Brain pericyte (primary cell): ENCODE measurements around the gene MFSD11.
"Not testable (repeated sequence)": the region's sequence is repeated elsewhere in the genome, so short reads cannot be mapped to it uniquely, and the experiment has no call there.

Experiments
- DNase-seq: peaks from one replicate; pipeline ENCODE4 v3.0.0-alpha.2; 2012; ENCODE audit warnings: low read depth, low spot score

Gene MFSD11

DNA sequence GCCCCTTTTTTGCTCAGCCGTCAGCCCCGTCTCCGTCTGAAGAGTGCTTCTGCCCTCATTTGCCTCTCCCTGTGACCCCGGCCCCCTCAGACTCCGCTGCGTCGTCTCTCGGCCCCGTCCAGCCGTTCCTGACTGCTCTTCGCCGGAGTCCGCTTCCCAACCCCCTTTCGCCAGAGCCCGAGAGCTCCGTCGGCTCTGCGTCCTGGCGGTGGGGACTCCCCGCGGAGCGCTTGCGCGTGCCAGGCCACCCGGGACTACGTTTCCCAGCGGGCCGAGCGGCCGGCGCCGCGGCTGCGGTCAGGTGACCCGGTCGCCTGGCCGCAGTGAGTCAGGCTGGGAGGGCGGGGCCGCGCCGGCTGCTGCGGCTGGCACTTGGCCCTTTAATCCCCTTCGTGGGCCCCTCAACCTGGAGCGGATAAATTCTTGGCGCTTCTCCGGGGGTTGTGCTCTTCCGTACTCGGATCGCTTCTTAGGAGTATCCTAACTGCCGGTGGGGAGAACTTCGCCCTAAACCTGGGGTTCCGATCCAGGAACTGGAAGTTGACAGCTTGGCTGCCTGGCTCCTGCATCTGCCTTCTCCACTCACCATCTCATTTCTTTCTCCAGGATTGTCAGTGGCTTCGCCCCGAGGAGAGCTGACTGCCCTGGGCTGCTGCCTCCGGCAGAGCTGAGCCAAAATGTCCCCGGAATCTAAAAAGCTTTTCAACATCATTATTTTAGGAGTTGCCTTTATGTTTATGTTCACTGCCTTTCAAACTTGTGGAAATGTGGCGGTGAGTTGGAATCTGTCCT, at the start of gene MFSD11:
TSS of gene MFSD11 (plus strand) at position 444 of the 792 bp plus-strand sequence. CDS start at position 678, 234 bp downstream.
- DNase-seq, result peak; percentile 89

DNA sequence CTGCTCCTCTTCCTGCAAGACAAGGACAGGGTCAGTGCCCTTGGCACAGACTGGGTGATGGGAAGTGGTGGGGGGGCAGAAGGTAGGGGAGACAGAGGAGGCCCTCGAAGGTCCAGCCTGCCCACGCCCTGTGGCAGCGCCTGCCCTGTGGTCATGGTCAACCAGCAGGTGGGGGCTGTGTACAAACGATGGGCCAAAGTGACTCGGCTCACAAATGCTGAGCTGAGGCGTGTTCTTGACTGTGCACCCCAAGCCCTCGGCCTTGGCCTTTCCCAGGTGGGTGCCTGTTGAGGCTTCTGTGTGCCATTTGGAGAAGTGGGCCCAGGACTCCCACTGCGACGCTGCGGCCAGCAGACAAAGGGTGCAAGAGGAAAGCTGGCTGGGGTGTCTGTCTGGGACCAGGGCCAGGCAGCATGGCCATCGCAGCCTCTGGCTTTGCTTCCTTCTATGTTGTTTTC, 49.7 kb upstream of the MFSD11 start:
- DNase-seq, result no peak

DNA sequence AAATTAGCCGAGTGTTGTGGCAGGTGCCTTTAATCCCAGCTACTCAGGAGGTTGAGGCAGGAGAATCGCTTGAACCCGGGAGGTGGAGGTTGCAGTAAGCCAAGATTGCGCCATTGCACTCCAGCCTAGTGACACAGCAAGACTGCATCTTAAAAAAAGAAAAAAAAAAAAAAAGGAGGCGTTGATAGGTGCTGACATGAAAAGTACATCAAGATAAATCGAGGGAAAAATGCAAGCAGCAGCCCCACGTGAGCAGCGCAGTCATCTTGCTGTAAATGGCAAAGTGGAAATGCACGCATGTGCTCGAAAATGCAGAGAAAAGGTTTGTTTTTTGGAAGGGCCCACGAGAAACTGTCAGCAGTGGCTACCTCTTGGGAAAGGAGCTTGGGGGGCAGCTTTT, 48.1 kb upstream of the MFSD11 start:
- DNase-seq, result no peak

DNA sequence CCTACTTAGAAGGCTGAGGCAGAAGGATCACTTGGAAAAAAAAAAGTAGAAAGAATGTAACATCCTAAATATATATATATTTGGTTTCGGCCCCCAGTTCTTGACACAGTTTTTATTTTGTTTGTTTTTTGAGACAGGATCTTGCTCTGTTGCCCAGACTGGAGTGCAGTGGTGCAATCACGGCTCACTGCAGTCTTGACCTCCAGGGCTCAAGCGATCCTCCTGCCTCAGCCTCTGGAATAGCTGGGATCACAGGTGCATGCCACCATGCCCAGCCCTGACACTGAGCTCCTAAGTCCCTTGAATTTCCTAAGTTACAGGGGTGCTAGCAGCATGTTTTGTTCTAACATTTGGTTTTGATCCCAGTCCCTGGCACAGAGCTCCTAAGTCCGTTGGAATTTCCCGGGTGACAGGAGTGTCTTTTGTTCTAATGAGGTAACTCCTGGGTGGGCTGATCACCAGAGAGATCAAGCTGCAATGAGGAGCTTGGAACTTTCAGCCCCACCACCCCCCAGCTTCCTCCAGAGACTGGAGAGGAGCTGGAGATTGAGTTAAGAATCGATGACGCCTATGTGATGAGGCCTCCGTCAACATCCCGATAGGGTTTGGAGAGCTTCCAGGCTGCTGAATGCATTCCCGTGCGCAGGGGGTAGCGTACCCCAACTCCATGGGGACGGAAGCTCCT, 47.2 kb upstream of the MFSD11 start:
- no peak for DNase-seq

DNA sequence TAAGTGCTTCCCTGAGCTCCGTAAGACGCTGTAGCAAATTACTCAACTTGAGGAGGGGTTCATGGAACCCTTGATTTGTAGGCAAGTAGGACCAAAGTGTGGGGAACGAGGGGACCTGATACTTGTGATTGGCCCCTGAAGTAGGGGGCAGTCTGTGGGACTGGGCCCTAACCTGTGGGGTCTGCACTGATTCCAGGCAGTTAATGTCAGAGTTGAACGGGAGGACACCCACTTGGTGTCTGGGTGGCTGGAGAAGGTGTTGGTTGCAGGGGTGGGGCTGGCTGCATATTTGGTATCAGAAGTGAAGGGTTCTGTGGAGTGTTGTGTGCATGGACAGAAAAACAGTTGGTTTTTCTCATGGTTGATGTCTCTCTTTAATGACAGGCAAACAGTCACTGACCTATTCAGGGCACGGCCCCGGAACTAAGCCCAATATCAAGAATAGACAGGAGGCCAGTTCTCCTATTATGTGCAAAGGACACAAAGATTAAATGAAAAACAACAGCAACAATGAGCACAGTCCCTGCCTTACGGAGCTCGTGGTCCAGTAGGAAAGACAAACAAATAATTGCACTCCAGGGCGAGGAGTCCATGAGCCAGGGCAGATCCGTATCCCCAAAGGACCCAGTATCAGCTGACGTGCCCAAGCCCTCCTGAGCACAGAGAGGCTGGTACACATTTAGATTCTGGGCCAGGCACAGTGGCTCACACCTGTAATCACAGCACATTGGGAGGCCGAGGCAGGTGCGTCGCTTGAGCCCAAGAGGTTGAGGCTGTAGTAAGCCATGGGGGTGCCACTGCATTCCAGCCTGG, 46.3 kb upstream of the MFSD11 start:
- no peak for DNase-seq

DNA sequence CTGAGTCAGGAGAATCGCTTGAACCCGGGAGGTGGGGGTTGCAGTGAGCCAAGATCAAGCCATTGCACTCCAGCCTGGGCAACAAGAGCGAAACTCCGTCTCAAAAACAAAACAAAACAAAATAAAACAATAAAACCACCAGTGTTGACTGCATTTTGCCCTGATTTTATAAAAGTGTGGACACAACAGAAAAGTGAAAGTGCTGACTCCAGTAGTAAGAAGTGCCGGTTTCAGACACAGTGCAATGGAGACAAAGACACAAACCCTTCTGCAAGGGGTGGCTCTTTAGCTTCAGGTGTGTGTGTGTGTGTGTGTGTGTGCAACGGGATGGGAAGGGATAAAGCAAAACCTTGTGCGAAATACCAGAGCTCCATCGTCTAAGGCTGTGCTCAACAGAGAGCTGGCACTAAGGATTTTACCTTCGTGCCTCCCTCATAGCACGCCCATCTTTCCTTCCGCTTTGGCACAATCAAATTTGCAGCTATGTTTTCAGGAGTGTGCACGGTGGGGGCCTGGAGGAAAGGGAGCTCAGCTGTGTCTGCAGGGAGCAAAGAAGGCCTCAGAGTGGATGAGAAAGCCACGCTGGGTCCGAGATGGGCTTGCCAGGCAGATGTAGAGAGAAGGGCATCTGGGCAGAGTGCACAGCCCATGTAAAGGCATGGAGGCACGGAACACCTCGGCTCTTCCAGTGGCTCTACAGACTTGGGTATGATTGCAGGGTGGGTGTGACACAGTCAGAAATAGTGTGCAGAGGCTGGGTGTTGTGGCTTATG, 42.7 kb upstream of the MFSD11 start:
- DNase-seq, result no peak

DNA sequence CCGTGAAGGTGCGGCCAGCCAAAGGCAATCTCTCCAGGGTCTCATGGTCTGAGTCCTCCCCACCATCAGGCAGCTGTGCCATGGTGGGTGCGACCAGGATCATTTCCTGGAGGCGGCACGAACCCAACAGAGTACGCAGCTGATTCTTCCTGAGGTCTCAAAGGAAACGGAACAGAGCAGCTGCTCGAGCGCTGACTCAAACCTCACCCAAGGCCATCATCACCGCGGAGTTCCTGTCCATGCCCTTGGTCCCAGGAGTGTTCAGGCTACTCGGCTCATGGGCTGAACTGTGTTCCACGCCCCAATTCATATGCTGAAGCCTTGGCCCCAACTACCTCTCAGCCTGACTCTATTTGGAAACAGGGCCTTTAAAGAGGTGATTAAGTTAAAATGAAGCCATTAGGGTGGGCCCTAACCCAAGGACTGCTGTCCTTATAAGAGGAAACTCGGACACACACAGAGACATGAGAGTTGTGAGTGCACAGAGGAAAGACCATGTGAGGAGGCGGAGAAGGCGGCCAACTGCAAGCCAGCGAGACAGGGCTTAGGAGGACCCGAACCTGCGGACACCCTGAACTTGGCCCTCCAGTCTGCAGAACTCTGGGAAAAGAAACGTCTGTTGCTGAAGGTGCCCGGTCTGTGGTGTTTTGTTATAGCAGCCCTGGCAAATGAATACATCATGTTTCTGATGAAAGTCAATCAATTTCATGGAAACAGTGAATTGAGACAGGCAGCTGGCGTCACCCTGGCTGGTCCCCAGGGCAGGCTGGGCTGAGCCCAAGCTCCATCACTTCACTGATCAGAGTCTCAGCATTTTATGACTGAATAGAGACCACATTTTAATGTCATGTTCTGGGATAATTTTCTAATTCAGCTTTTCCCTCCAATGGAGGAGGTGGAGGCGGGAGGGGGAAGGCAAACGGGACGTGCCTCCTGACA, 40.9 kb upstream of the MFSD11 start:
- DNase-seq, result no peak

DNA sequence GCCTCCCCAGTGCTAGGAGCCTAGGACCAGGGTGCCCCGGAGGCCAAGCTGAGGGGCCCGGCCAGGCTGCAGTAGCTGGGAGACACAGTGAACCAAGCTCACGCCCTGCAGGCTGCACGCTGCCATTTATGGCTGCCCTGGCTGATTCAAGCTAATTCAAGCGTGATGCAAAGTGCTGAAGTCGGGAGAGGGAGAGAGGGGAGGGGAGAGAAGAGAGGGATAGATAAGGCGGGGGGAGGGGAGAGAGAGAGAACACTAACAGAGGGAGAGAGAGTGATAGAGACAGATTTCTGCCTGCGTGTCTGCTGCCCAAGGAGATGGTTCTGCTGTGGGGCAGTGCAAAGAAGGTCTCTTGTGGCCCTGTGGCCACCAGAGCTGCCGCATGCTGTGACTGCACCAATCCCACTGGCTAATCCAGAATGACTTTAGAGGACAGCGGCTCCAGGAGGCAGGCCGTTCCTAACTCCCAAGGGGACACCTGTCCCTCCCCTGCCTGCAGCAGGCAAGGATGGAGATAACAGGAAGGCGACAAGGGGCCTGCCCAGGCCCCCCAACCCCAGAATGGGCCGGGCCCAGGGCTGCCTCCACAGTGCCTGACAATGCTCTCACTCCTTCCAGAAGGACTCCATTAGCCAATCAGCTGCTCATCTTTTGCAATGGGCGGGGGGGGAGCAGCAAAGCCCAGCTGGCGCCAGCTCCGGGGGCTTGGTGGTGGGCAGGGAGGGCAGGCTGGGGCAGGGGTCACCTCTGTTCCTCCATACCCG, 40.0 kb upstream of the MFSD11 start:
- no peak for DNase-seq

DNA sequence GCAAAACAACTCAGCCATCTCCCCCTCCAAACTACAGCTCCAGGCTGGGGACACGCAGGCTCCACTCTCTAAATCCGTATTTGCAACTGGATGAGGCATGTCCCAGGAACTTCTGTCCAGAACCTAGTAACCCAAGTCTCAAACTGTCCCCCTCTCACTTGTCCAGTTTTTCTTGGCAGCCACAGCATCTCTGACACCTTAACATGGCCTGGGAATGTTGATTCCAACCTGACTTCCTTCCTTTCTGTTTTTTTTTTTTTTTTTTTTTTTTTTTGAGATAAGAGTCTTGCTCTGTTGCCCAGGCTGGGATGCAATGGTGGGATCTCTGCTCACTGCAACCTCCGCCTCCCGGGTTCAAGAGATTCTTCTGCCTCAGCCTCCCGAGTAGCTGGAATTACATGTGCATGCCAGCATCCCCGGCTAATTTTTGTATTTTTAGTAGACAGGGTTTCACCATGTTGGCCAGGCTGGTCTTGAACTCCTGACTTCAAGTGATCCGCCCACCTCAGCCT, 39.4 kb upstream of the MFSD11 start:
- DNase-seq, result not testable (repeated sequence)

DNA sequence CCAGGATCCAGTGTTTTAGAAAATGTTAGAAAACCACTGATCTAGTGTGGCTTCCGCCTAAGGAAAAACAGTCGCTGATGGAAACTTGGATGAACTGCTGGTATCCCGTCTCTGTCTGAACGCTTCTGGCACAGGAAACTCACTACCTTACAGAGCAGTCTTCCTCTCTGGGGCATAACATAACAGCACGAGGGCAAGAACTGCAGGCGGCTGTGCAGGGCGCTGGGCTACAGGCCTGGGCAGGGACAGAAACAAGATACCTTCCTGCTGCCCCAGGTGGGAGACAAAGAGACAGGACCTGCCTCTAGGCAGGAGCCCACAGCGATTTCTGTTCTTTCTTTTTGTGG, 37.7 kb upstream of the MFSD11 start:
- no peak for DNase-seq

DNA sequence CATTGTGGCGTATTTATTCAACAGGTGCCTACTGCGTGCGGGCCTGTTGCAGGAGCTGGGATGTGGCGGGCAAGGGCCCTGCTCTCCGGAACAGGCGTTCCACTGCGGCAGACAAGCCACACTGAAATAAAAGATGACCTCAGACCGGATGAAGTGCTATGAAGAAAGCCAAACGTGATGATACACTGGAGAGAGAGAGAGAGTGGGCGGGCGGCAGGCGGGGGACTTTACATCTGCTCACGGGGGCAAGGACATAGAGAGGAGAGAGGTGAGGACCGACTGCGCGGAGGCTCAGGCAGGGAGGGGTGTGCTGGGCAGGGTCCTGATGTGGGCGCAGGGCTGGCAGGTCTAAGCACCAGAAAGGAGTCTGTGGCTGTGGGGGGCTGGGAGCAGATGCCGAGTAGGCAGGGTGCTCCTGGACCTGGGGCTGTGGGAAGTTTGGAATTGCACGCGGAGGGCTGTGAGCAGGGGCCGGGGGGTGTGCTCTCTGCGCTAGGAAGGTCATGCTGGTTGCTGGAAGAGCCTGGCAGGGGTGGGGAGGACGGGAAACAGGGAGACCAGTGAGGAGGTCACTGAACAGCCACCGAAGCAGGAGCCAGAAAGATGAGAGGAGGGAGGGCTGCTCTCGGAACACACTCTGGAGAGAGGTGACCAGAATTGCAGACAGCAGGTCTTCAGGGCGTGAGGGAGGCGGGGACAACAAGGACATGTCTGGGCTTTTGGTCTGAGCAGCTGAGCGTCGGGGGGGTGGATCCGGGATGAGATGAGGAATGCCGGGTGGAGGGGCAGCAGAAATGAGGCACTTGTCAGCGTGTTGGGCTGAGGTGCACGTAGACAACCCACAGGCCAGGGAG, 37.1 kb upstream of the MFSD11 start:
- no peak for DNase-seq

DNA sequence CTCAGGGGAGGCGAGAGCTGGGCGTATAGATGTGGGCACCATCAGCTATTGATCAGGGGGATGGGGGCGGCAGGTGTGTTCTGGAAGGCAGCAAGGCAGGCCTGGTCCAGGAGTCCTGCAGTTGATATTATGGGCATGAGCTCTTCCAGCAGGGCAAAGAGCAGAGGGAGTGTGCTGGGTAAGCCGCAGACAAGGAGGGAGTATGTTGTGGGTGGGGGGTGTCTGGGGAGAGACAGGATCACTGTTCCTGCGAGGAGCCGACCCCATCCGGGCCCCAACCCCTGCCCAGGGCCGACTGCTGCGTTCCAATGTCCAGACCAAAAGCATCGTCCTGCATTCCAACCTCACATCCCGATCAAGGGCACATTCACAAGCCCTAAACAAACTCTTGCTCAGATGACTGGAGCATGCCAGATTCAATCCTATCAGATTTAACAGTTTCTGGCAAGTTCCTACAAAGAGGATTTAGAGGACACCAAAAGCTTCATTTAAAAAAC, 36.4 kb upstream of the MFSD11 start:
- DNase-seq, result no peak

DNA sequence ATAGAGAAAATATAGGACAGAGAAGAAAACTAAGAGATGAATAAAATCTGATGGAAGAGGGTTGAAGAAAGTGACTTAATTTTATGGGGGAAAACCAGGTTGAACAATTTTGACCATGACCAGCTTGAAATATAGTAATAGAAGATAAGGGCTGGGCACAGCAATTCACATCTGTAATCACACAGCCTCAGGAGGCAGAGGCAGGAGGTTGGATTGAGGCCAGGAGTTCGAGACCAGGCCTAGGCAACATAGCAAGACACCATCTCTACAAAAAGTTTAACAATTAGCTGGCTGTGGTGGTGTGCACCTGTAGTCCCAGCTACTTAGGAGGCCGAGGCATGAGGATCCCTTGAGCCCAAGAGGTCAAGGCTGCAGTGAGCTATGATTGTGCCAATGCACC, 35.8 kb upstream of the MFSD11 start:
- DNase-seq, result no peak

DNA sequence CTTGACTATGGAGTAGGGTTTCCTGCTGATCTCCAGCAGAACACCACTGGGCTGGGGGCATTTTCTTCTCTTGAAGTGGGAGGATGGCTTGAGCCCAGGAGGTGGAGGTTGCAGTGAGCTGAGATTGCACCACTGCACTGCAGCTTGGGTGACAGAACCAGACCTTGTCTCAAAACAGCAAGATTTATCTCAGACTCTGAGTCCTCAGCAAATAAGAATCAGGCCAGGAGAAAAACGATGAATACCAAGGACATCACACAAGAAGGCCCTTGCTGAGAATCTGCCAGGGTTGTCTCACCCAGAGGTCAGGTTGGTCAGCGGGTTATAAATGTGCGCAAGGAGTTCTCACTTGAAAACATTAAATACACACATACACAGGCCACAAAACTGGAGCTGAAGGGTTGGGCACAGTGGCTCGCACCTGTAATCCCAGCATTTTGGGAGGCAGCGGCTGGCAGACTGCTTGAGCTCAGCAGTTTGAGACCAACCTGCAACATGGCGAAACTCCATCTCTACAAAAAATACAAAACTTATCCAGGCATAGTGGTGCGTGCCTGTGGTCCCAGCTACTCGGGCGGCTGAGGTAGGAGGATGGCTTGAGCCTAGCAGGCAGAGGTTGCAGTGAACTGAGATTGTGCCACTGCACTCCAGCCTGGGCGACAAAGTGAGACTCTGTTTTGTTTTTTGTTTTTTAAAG, 34.8 kb upstream of the MFSD11 start:
- DNase-seq, result no peak

DNA sequence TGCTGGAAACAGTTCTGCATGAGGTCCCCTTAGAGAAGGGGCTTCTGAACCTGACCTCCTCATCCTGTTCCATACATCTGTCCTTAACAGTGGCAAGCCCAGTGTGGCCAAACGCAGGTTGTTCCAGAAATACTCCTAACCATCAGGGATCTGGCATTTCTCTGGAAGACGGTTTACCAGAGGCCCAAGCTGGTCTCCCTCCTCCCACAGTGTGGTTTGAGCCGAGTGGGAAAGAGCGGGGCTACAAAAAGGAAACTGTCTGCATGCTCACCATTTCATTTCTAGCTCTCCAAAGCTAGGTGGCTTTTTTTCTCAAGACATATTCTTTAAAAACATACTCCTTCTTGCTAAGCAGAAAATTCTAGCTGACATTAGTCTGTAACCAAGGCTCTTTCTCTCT, 33.1 kb upstream of the MFSD11 start:
- no peak for DNase-seq

DNA sequence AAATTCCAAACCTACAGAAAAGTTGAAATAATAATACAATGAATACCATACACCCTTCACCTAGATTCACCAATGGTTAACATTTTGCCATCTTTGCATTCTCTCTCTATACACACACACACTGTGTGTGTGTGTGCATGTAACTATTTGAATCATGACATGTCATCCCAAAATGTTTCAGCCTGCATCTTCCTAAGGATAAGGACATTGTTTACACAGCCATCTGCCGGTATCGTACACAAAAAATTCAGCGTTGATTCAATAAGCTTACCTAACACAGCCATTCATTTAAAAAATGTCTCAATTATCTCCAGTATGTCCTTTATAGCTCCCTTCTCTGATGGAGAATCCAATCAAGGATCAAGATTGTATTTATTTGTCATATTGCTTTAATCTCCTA, 31.1 kb upstream of the MFSD11 start:
- no peak for DNase-seq

DNA sequence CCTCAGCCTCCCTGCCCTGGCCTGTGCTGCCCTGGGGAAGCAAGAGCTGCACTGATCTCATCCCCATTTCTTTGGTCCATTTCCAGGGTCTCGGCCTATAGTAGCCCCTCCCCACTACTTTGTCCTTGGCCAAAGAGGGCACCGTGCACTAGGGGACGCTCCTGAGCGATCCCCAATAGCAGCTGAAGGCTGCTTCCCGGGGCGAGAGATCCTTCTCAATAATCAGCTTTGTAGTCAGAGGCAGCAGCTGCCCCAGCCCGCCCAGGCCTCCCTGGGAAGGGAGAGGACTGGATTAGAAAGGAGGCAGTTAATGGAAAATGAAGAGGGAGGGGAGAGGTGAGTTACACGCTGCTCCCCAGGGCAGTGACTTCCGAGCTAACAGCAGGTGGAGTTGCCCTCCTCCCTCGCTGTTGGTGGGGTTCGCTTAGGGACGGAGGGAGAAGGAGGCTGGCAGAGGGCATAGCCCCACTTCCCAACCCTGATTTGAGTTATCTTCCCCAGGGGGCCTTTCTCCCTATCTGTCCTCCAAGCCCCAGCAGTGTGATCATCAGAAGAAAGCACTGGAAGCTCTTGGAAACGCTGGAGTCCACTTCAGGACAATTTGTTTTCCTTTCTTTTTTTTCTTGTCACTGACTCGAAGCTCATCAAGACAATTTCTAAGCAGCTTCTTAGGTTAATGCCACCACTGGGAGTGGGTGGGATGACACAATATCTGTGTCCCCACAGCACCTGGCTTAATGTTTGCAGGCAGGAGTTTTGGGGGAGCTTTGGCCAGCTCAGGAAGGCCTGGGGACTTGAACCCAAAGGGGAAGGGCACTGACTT, 29.7 kb upstream of the MFSD11 start:
- no peak for DNase-seq
